ENCODE data around the gene TREH. TPM values are rescaled to one million over a fixed set of nuclear protein-coding genes. Genes with fewer than 3 reads are reported as not detected.

TREH gene
- total RNA-seq, 1 experiment from 2014 or later = 0.15 TPM

GRCh38 chr11:118697346-118697745 lies 17.9 kb upstream of the TREH start (continued):
- TF ChIP-seq REST (IDR thresholded peaks at IDR 0.05; ENCODE audit: low read depth) = no peak
- no peak for TF ChIP-seq MAX (IDR thresholded peaks at IDR 0.05)
- no peak for TF ChIP-seq POLR2A (IDR thresholded peaks at IDR 0.05; ENCODE audit: borderline replicate concordance, extremely low read depth, insufficient read depth, insufficient read length)
- no peak for TF ChIP-seq ELF1 (IDR thresholded peaks at IDR 0.05; ENCODE audit: borderline replicate concordance, low read depth)

GRCh38 chr11:118696673-118697226 lies 17.3 kb upstream of the TREH start:
- H3K79me2 ChIP-seq (ENCODE audit: insufficient read depth, low read length) = no peaks in the 10 kb centered on the region
- no peaks in the 10 kb centered on the region for H4K20me1 ChIP-seq (ENCODE audit: insufficient read depth)
- ChIA-PET POLR2A (no interaction called here), CTCF (no interaction called here), RAD21 (ENCODE audit: low non-redundant PET in 1 of 2, low total read pairs in 2 of 2, uncharacterized antibody in 2 of 2, unreplicated experiment in 2 of 2) (no interaction called here)
- H3K27me3 ChIP-seq (ENCODE audit: insufficient read depth, low read length) = no peaks in the 10 kb centered on the region
- H2AFZ ChIP-seq (ENCODE audit: low read depth, low read length, poor library complexity, severe bottlenecking) = no peak overlapping the region
- no peak overlapping the region for H3K4me2 ChIP-seq (ENCODE audit: low read length)
- no peak for DNase-seq (ENCODE audit: low read depth, low spot score)
- peaks cover 0 to 24% of the 10 kb centered on the region in 2 experiments; a peak in 2 of 4 replicates for H3K4me1 ChIP-seq (ENCODE audit: control insufficient read depth in 1 of 2, insufficient read depth in 2 of 2, low read length in 2 of 2)
- peak; percentile 54 for ATAC-seq
- BruUV-seq (replicated peaks) = no TSS peak
- no peak for TF ChIP-seq SP1 (IDR thresholded peaks at IDR 0.05; ENCODE audit: low read depth)
- TF ChIP-seq CTCF (IDR thresholded peaks at IDR 0.05 in 2 of 3, conservative IDR thresholded peaks at IDR 0.05 in 1 of 3; ENCODE audit: borderline replicate concordance in 1 of 3, insufficient read depth in 1 of 3, low read depth in 2 of 3, low read length in 2 of 3) = peak in 1 of 3 experiments; percentile 24; a peak in 1 of 6 replicates
- no peak for TF ChIP-seq YY1 (IDR thresholded peaks at IDR 0.05; ENCODE audit: extremely low read depth, insufficient replicate concordance, low read depth, low read length)
- no peak for TF ChIP-seq EGR1 (IDR thresholded peaks at IDR 0.05; ENCODE audit: low read depth)
- TF ChIP-seq EZH2phosphoT487 (IDR thresholded peaks at IDR 0.05; ENCODE audit: borderline replicate concordance) = no peak
- TF ChIP-seq ATF3 (IDR thresholded peaks at IDR 0.05) = no peak
- TF ChIP-seq JUND (IDR thresholded peaks at IDR 0.05) = no peak
- intact Hi-C loops (cut with micrococcal nuclease) = loop anchor here (10.0 kb wide), 1 partner anchor 542 kb away; the partner anchor contains the start of gene SCN4B
- no peaks in the 10 kb centered on the region for H3K9me2 ChIP-seq (ENCODE audit: insufficient read depth)
- H3K4me3 ChIP-seq (replicated peaks in 1 of 2; ENCODE audit: low read depth in 1 of 2, low read length in 2 of 2) = no peak overlapping the region
- H3K36me3 ChIP-seq (ENCODE audit: control insufficient read depth in 1 of 2, insufficient read depth in 2 of 2, low read length in 2 of 2) = no peaks in the 10 kb centered on the region
- no peaks in the 10 kb centered on the region for H3K9me3 ChIP-seq (ENCODE audit: control insufficient read depth in 1 of 2, insufficient read depth in 1 of 2, low read depth in 1 of 2, low read length in 2 of 2)
- no peak overlapping the region for H3K9ac ChIP-seq (ENCODE audit: low read length)
- no peak overlapping the region for H3K27ac ChIP-seq (ENCODE audit: low read depth, low read length)
